GM21515 (cell line): ENCODE measurements around the gene SLC35B2.

Experiments used
- ATAC-seq: cut with Tn5 transposase; IDR thresholded peaks from one replicate; pipeline ENCODE4 v1.9.1; 2021; ENCODE audit not compliant: unreplicated experiment

The SLC35B2 gene

DNA sequence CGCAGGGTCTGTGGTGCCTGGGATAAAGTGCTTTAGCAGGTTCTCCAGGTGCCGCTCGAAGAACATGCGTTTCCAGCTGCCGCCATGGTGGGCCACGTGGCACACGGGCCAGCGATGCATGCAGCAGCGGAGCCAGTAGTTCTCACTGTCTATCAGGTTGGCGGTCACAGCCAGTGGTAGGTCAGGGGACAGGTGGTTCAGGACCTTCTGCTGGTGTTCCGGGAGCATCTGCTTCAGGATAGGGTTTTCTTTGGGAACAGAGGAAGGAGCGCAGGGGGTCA, 28.9 kb upstream of the SLC35B2 start:
- ATAC-seq, result no peak

- ATAC-seq, result no peak
Measured at GRCh38 chr6:44285552-44286284, 28.4 kb upstream of the SLC35B2 start.

GRCh38 chr6:44284867-44285266, 27.5 kb upstream of the SLC35B2 start:
- no peak for ATAC-seq

DNA sequence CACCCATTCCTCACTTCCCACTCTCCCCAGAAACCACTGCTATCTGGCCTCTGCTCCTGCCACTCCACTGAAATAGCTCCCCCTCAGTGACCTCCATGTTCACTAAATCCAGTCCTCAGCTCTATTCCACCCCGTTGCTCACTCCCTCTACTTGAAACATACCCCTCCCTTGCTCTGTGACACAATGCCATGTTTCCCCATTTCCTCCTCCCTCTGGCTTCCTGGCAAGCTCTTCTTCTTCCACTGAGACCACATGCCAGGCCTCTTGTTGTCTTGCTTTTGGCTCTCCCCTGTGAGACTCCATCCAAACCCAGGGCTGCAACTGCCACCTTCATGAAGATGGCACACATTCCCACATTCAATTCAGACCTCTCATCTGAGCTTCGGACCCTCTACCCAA, 26.8 kb upstream of the SLC35B2 start:
- no peak for ATAC-seq

- ATAC-seq, result no peak
Measured at GRCh38 chr6:44278774-44279697, 21.7 kb upstream of the SLC35B2 start.

DNA sequence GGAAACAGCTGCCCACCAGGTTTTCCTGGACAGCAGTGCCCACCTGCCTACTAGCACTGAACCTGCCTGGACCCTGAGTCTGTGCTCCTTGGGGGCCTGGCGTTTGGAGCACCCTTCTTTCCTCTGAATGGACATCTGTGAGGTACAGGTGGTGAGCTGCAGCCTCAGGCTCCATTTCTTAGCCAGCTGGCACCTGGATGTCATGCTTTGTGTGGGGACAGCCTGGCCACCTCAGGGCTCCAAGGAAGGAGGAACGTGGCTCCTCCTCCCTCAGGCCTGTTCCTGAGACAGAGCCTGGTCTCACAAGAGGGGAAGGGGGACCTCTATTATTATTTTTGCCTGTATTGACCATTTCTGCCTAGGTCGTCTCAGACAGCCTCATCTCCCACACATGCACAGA, 21.0 kb upstream of the SLC35B2 start:
- ATAC-seq, result no peak

- ATAC-seq, result no peak
Measured at GRCh38 chr6:44277763-44278162, 20.4 kb upstream of the SLC35B2 start.

- no peak for ATAC-seq
Measured at GRCh38 chr6:44276667-44277640, 19.6 kb upstream of the SLC35B2 start.

DNA sequence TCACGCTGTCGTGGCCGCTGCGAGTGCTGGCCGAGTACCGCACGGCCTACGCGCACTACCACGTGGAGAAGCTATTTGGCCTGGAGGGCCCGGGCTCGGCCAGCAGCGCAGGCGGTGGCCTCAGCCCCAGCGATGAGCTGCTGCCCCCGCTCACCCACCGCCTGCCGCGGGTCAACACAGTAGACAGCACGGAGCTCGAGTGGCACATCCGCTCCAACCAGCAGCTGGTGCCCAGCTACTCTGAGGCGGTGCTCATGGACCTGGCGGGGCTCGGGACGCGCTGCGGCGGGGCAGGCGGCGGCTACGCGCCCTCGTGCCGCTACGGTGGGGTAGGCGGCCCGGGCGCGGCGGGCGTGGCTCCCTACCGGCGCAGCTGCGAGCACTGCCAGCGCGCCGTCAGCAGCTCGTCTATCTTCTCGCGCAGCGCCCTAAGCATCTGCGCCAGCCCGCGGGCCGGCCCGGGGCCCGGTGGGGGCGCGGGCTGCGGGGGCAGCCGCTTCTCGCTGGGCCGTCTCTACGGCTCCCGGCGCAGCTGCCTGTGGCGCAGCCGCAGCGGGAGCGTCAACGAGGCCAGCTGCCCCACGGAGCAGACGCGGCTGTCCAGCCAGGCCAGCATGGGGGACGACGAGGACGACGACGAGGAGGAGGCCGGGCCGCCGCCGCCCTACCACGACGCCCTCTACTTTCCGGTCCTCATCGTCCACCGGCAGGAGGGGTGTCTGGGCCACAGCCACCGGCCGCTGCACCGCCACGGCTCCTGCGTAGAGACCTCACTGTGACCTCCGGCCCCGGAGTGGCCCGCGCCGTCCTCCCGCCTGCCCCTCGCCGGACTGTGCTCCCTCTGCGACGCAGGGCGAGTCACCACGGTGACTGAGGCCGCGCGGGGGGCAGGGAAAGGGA, 18.7 kb upstream of the SLC35B2 start:
- no peak for ATAC-seq

- ATAC-seq, result no peak
Measured at GRCh38 chr6:44275271-44275748, 18.0 kb upstream of the SLC35B2 start.

DNA sequence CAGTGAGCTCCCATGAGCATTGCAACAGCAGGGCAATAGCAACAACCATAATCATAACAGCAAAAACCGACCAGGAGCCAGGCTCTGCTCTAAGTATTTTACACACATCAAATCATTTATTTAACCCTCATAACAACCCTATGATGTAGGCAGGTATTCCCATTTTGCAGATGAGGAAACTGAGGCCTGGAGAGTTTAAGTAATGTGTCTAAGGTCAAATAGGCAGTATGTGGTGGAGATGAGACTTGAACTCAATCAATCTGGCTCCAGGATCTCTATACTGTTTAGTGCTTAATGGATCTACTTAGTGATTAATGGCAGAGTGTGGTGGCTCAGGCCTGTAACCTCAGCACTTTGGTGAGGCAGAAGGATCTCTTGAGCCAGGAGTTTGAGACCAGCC, 16.3 kb upstream of the SLC35B2 start:
- no peak for ATAC-seq

GRCh38 chr6:44272999-44273566, 15.8 kb upstream of the SLC35B2 start:
- no peak for ATAC-seq

DNA sequence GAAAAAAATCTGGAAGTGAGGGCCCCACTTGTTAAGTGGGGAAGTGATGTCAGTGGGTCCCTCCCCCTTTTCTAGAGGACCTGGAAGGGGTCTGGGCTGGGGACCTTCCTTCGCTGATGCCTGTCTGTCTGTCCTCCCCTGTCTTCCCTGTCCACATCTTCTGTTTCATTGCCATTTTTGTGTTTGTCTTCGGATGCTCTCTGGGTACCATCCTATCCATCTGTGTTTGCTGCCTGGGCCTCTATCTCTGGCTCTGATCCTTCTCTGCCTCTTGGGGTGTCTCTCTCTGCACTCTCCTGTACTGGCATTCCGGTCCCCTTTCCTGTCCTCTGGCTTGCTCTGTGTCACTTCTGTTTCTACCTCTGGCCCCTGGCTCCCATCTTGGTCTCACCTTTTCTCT, 15.2 kb upstream of the SLC35B2 start:
- ATAC-seq, result no peak

DNA sequence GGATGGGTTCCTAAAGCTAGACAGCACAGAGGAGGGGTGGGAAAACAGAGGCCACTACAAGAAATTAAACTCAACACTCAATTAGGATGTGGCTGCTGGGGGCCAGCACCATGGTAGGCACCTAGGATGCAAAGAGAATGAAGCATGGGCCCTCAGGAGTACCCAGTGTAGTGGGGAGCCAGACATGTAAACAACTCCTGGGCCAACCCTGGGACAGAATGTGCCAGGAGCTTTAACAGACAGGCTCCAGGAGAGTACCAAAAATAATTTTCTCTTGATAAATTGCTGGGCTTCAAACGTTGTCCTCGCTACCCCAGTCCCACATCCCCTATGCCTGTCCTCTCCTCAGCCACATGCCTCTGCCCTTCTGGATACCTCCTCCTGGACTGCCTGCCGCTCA, 14.6 kb upstream of the SLC35B2 start:
- no peak for ATAC-seq

- no peak for ATAC-seq
Measured at GRCh38 chr6:44271406-44271723, 14.0 kb upstream of the SLC35B2 start.

- no peak for ATAC-seq
Measured at GRCh38 chr6:44270526-44271405, 13.4 kb upstream of the SLC35B2 start.

DNA sequence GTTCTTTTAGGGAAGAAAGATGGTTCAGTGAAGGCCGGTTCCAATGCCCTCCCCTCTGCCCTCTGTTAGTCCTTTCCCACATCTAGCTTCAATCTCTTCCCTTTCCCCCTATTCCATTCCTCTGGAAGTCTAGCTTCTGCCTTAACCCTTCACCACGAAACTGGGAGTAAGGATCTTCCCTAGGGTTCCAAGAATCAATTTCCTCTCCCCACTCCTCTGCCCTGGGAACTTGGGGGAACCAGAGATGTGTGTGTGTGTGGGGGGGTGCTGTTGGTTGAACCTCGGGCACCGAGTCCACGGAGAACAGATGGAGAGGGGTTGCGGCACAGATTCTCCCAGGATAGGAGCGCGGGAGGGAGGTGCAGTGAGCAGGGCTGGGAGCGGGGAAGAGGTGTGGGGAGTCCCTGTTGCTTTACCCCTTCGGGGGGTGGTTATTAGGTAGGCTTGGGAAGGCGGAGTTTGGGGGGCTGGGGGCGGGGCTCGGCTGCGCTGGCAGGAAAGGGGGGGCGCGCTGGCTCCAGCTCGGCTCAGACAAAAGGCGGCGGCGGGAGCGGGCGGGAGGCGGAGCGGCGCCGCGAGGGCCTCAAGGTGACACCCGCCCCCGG, 12.7 kb upstream of the SLC35B2 start, which contains the start of gene TMEM151B:
Gene TMEM151B, plus strand, starts transcription at position 530 of the 605 bp plus-strand sequence. CDS start 293 bp downstream, outside the sequence.
- ATAC-seq, result no peak

- no peak for ATAC-seq
Measured at GRCh38 chr6:44269178-44269920, 12.0 kb upstream of the SLC35B2 start.
